TTC549 (cell line): ENCODE measurements around the gene LMBRD2.

Experiments
- FAIRE-seq: peaks from 2 replicates; lab custom pipeline; 2012; peaks lifted over from hg19 to GRCh38; lab: Jason Lieb, UNC

LMBRD2 gene

DNA sequence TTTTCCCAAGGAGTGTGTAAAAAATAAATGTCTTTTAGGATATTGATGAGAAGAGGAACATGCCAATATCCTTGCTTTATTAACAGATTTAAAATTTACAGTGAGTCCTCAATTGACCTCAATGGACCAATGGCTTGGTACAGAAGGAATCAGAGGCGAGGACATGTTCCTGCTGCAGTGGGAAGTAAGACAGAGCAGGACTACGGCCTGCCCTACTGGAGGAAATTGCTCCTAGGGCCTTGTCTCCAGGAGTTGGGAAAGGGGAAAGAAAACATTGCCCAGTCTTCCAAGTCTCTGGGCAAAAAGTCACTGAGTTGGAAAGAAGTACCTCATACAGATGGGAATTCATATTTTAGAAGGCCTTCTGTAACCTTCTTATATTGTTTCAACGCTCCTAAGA lies 51.9 kb downstream of the LMBRD2 start:
- no peak for FAIRE-seq

DNA sequence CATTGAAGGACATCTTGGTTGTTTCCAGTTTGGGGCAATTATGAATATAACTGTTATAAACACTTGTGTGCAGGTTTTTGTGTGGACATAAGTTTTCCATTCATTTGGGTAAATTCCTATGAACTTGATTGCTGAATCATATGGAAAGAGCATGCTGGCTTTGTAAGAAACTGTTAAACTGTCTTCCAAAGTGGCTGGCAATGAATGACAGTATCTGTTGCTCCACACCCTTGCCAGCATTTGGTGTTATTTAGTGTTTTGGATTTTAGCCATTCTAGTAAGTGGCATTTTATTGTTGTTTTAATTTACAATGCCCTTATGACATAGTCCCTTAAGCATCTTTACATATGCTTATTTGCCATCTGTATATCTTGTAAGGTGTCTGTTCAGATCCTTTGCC lies 55.2 kb downstream of the LMBRD2 start:
- no peak for FAIRE-seq

DNA sequence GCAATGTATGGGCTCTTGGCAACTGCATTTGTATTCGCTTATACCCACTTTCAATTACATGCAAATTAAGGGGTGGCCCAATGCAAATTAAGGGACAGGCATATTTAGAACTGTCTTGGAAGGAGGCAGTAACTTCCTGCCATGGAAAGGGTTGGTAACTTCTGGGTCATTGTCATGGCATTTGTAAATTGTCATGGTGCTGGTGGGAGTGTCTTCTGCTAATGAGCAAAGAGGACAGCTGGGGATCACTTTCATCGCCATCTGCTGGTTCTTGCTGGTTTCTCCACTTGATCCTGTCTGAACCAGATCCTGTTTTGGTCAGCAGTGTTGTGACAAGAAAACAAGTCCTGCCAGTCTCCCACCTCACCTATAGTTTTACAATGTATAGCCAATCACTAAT lies 61.7 kb downstream of the LMBRD2 start:
- FAIRE-seq = no peak

DNA sequence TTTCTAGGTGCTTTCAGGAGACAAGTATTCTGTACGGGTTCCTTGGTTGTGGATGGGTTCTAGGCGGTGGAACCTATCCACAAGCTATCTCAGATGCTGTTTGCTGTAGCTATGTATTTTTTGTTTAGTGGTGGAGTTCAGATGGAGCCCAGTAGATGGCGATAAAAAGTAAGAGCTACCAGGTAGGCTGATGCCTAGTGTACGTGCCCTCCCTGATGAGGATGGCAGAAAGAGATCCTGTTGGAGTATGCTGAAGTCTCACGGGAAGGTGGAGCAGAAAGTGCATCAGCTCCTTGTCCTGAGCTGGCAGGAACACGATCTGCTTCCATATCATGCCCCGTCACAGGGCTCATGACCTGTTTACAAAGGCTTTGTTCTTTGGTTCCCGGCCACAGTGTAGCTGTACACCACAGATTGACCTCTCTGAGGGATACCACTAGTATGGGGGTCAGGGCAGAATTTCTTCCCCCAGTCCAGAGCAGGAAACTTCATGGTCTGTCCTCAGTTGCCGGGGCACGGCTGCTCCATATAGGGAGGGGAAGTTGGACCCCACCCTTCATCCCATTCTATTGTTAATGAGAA lies 72.4 kb downstream of the LMBRD2 start:
- FAIRE-seq = no peak

DNA sequence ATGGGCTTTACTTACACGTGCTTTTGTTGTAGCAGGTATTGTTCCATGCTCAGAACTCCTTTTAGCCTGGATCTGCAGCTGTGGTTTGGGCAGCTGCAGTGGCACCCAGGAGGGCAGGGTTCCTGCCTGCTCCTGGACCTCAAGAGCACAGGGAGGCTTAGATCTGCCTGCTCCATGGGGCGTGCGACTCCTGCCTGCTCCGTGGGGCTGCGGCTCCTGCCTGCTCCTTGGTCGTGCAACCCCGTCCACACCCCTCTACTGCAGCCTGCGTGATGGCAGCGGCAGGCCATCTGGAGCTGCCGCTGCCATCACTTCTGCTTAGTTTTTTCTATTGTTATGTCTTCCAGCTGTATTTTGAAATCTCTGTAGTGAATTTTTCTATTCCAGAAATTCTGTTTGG lies 73.3 kb downstream of the LMBRD2 start:
- FAIRE-seq = no peak

DNA sequence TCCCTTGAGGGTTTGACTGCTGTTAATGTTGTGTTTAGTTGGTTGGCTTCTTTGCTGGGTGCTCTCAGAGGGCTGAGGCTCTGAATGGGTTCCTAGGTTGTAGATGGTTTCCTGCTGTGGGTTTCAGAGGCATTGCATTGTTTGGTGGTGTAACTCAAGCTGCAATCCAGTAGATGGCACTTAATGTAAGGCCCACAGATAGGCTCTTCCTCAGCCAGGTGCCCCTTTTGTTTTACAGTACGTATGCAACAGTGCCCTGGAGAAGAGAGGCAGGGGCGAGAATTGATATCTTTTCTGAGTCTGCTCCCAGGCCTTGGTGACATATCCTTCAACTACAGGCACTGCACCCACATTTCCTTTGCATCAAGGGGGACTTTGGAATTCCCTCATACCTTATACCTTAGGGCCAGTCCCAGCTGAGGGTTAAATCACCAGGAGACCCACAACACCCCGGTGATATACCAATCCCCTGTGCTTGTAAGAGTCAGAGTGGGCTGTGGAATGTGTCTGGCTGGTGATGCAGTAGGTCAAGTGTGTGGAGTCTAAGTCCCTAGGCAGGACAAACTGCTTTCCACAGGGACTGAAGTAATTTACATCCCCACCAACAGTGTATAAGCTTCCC lies 78.0 kb downstream of the LMBRD2 start:
- no peak for FAIRE-seq

DNA sequence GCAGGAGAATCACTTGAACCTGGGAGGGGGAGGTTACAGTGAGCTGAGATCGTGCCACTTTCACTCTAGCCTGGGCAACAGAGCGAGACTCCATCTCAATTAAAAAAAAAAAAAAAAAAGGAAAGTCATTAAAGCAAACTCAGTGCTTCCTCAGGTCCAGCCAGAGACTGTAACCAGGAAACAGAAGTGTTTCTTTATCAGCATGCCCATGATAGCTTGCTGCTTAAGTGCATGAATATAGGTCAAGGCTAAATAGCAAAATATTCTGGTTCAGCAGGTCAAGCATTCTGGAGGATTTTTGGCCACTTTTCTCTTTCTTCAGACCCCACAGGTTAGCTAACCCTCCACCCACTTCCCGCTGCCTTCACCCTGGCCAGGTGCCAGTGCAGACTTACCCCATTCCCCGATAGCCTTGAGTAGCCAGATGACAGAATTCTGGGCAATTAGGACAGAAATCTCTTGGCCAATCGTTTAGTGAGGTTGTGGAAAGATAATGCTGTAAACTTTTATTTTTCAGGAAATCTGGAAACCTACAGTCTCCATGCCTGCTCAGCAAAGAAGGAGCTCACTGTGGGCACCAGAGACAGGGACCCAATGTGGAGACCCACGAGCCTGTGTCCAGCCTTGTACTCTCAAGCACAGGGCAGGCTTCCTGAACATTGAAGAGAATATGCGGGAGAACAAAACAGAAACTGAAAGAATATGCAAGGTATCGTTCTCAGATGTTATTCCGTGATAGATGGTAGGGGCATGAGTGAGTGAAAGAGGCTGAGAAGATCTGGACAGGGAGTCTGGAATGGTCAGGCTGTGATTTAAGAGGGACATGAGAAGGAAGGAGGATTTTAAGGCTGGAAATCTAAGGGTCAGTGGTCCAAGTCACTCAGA lies 80.8 kb downstream of the LMBRD2 start:
- FAIRE-seq = no peak

DNA sequence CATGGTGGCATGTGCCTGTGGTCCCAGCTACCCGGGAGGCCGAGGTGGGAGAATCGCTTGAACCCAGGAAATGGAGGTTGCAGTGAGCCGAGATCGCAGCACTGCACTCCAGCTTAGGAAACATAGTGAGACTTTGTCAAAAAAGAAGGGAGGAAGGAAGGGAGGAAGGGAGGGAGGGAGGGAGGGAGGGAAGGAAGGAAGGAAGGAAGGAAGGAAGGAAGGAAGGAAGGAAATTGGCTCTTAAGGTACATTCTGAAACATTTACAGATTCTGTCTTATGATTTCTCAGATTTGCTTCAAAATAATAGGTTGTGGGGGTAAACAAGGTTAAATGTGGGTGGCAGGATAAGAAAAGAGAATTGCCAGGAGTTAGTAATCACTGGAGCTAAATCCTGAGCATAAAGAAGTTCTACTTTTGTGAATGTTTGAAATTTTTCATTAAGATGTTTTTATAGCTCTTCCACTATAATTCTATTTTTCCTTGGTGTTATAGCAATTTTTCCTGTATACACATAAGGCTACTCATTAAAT lies 82.9 kb downstream of the LMBRD2 start:
- FAIRE-seq = no peak

DNA sequence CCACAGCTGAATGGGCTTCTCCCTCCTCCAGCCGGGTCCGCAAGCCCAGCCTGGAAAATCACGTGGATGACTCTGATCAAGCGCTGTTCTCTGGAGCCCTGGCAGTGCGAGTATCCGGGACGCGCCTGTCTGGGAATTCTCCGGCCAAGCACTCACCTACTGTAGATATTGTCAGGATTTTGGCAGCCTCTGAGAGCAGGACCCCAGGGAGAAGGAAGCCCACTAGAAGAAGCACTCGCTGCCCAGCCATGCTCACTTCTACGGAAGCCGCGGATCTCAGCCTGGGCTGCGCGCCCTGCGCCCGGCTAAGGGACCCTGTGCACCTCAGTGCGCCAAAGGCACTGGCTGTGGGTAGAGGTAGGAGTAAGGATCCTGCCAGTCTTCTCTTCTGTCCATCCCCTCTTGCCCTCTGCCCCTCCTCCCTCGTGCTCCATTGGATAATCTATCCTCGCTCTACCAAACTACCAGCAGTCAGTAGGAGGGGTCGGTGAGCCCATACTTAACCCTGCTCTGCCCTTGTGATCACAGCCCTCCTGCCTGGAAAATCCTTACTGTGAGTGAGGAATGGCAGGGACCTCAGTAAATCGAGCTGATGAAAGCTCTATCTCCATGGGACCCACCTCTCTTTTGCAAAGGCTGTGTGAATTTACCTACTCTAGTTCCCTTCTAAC lies 85.0 kb downstream of the LMBRD2 start, which contains the start of gene UGT3A2:
TSS of gene UGT3A2 (minus strand) at position 343 of the 671 bp plus-strand sequence. CDS start at position 250, 93 bp downstream.
- no peak for FAIRE-seq

DNA sequence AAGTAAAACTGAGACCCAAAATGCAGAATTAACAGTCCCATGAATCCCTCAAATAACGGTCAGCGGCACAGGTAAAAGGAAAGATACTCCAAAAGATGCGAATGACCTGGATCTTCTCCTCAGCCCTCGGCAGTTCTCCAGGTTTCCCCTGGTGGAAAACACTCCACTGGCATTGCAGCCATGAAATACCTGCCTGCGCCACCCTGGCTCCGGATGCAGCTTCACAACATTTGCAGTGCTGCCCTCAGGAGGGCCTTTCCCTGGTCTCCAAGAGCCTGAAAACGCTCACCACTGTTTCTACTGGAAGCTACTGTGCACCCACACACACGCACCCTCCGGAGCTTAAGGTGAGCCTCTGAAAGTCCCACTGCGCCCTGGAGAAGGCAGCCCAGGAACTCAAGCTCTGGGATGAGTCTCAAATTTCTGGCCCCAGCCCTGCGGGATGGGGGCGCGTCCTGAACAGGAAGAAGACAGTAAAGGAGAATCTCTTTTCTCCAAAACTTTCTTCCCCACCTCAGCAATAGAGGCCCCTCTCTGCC lies 85.6 kb downstream of the LMBRD2 start:
- no peak for FAIRE-seq

DNA sequence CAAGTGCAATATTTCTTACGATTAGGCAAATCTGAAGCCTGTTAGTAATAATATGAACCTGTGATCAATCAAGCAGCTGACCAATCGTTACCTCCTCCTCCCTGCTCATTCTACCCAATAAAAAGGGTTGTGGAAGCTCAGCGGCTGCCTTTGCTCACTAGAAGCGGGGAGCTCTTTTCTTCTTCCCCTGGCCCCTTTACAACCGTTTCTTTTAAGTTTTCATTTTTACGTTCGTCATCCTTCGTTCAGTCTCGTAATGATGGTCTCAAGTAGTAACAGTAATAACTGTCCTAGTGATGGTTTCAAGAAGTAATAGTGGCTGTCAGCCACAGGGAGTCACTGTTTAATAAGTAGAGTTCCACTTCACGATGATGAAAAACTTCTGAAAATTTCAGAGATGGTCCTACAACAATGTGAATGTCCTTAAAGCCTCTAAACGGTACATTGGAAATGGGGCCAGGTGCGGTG lies 91.2 kb downstream of the LMBRD2 start:
- no peak for FAIRE-seq

DNA sequence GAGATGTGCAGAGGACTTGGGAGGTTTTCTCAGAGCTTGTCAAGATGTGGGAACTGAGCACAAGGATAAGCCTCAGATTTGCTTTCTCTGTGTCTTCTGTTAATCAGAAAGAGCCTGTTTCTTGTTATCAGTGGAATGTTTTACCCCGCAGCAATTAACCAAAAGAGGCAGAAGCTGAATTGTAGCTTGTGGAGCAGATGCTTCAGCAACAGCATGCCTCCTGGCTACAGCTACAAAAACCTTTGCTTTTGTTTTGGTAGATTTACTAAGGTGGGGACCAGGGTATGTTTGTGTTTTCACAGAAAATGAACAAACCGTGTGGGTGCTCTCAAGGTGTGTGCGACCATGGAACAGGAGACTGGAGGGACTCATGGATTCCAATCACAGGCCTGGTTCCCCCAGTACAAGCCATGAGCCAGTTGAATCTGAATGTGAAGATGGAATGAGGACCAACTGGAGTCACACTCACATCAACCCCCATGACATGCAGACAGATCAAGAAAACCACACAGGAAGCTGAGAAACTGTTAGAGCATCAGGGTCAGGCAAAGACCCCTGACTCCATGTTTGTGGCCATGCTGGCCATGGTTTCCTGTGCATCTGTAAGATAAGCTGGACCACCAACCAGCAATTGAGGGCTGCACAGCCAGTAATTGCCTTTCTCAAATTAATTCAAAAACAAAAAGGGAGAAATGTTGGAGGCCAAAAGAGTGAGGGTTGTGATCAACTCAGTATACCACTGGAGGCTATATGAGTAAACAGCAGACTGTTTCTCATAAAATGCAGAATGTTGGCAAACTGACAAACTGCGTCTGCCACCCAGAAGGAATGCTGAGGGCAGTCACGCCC lies 91.9 kb downstream of the LMBRD2 start:
- no peak for FAIRE-seq

DNA sequence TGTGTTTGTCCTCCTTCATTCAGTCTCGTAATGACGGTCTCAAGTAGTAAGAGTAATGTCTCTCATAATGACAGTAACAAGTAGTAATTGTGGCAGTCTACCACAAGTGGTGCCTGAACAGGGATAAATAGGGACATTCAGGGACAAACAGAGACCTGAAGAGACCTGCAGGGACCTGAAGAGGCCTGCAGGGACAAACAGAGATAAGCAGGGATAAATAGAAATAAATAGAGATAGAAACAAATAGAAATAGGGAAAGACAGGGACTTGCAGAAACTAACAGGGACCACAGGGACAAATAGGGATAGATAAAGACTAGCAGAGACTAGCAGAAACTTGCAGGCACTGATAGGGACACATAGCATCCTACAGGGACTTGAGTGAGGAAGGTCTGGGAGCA lies 92.9 kb downstream of the LMBRD2 start:
- no peak for FAIRE-seq

DNA sequence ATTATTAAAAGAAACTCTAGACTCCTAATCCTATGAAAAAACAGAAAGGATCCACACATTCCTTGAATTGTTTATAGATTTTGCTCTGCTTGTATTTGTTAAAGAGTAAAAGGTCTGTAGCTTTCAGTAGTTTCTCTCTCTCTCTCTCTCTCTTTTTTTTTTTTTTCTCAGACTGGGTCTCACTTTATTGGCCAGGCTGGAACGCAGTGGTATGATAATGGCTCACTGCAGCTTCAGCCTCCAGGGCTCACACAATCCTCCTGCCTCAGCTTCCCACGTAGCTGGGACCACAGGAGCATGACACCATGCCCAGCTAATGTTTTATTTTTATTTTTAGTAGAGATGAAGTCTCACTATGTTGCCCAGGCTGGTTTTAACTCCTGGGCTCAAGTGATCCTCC lies 94.3 kb downstream of the LMBRD2 start:
- FAIRE-seq = no peak

DNA sequence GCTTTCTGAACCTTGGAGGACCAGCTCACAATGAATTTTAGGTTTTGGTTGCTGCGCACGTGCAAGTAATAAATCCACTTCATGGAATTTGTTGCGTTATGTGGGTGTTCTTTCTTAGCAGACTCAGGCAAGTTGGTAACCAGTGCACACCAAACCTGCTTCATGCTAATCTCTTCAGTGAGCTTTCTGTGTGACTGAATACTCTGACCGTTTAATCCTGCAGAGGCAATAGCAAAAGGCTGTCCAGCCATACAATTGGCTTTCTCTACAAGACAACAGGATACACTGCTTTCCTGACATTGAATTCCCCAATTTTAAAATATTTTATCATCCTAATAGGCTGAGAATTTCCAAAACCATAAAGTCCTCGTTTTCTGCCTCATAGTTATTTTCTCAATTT lies 95.3 kb downstream of the LMBRD2 start:
- no peak for FAIRE-seq

DNA sequence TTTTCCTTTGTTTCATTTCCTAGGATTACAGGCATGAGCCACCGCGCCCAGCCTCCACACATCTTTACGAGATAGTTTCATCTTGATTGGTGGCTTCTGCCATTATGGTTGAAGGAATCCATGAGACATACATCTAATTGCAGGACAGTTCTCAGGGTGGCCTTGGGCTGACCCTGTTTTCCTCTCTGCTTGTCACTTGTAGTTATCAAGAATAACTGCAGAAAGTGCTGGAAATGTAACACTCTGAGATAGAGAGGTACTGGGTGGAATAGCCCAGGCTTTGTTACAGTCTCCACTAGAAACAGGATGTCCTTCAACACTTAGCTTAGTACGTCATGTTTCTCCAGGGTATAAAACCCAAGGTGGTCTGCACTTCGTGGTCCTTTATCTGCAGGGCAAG lies 95.7 kb downstream of the LMBRD2 start:
- FAIRE-seq = no peak

DNA sequence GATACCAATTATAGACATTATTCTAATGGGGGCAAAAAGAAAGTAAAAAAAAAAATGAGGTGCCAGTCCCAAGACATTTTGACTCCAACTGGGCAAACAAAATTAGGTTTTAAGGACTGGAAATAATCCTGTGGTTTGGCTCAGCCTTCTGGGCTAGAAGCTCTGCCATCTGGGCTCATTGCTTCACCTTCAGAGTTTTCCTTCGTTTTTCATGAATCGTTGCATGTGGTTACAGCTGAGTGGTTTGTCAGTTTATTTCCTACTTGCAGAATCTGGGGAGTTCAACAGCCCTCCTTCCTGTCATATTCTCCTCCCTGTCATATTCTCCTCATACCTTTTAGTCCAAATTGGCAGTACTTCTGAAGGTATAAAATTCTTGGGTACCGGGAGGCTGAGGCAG lies 97.0 kb downstream of the LMBRD2 start:
- no peak for FAIRE-seq

DNA sequence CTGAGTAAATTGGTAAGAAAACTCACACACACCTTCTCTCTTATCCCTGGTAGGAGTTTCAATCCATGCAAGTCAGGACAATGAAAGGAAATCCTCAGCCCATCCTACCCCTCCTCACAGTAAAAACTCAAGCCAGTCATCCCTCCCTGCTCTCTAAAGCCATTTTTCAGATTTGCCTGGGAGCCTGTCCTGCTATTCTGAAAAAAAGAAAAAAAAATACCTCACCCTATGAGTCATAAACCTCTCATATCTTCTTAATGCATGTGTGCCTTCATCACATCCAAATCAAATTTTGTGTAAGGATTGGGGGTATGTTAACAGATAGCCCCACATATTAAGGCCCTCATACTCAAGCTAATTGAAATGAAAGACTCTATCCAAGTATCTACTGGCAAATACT lies 99.1 kb downstream of the LMBRD2 start:
- FAIRE-seq = no peak

DNA sequence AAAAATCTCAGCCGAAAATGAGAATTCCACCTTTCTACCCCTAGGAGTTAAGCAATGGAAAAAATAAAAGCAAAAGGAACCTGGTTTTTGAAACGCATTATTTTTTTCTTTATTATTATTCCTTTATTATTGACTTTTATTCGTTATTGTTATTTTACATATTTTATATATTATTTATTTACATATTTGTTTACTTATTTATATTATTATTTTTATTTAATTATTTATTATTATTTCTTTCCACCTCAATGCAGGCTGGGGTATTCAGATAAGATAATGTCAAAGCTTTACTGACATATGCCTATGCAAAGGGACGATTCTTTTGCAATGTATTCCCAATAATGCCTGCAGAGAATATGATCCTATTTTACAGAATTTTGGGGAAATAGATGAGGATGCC lies 101.7 kb downstream of the LMBRD2 start:
- FAIRE-seq = no peak
